Activated CD4-positive, alpha-beta memory T cell treated with anti-CD3 and anti-CD28 coated beads for 36 hours (primary cell): ENCODE data around the gene CES1. TPM values are rescaled to one million over a fixed set of nuclear protein-coding genes. Genes with fewer than 3 reads are reported as not detected.
"Not testable (repeated sequence)": the region's sequence is repeated elsewhere in the genome, so short reads cannot be mapped to it uniquely, and the experiment has no call there.

Experiments used
- CTCF ChIA-PET: fragments of 350-600 bp; sonication (Branson Sonifier 250); formaldehyde crosslinking; loops from one replicate; lab custom pipeline; 2021; ENCODE audit warnings: antibody characterized with exemption, inconsistent platforms; lab: Charles Lee
- POLR2A ChIA-PET: fragments of 350-600 bp; sonication (Branson Sonifier 250); formaldehyde crosslinking; loops from one replicate; lab custom pipeline; 2021; ENCODE audit warnings: antibody characterized with exemption; lab: Charles Lee
- DNase-seq: peaks from one replicate; pipeline ENCODE4 v3.0.0-alpha.2; 2020
- H3K27ac Mint-ChIP-seq: one replicate; pipeline ENCODE4 v1.8.0; 2021; ENCODE audit warnings: mixed read lengths
- H3K27me3 Mint-ChIP-seq: one replicate; pipeline ENCODE4 v1.8.0; 2021; ENCODE audit warnings: mixed read lengths
- H3K36me3 Mint-ChIP-seq: one replicate; pipeline ENCODE4 v1.8.0; 2021; ENCODE audit warnings: mixed read lengths
- H3K4me1 Mint-ChIP-seq: one replicate; pipeline ENCODE4 v1.8.0; 2021; ENCODE audit warnings: low read depth, mixed read lengths
- H3K4me3 Mint-ChIP-seq: one replicate; pipeline ENCODE4 v1.8.0; 2021; ENCODE audit warnings: mild to moderate bottlenecking, mixed read lengths
- H3K9me3 Mint-ChIP-seq: one replicate; pipeline ENCODE4 v1.8.0; 2021; ENCODE audit warnings: mixed read lengths
- intact Hi-C: fragments of 100-400 bp; cut with micrococcal nuclease; formaldehyde crosslinking; loops from one replicate; pipeline ENCODE4 v1.15.1; 2023
- total RNA-seq, 2 experiments: library from RNA; stranded (reverse); gene quantifications; one replicate each; pipeline ENCODE4 v1.2.3, GENCODE V29; 2021

Gene CES1
- total RNA-seq = under 1 TPM in 1 of 2 experiments, not detected in 1; 0.63 TPM

DNA sequence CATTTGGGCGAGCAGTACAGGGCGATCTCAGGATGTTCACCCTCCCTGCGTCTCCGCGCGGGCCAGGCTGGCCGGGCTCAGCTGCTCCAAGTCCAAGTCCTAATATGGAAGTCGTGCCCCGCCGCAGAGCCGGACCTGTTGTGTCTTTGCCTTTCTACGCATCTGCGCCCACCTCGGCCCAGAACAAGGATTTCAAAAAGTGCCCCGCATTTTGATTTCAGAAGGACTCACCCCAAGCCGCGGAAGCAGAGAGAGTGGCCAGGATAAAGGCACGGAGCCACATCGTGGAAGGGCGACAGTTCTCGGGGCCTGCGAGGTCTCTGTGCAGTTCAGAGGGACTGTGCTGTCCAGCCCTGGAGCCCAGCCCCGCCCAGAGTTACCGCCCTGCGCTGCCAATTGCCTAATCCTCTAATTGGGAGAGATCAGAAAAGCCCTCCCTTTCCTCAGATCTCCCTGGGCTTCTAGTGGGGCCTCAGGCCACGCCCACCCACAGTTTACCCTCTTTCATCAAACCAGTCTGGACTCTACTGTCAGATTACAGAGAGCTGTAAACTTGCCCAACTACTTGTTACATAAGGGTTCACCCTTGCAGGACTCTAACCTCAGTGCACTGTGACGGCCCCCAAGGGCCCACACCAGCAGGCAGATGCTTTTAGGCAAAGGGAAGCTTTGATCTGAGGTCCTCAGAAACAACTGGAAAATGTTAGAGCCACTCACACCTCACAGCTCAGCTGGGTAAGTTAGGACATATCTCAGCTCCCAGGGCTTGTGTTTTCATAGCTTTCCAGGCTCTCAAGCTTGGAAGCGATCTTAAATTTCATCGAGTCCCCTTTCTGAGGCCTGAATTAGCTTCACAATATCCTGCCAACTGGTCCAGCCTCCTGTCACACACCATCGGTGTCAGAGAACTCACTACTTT is at the start of gene CES1:
TSS of gene CES1 (minus strand) at position 324 of the 919 bp plus-strand sequence. CDS start at position 283, 41 bp downstream.
- DNase-seq = no peak
- no peak within 1 kb of the TSS for H3K4me3 Mint-ChIP-seq
- CTCF ChIA-PET = no interaction called here
- intact Hi-C loops = no loop called here
- no peaks in the 10 kb centered on the region for H3K4me1 Mint-ChIP-seq
- POLR2A ChIA-PET = no interaction called here
- H3K36me3 Mint-ChIP-seq = no peaks in the 10 kb centered on the region
- H3K27ac Mint-ChIP-seq = no peak within 1 kb of the TSS
- H3K9me3 Mint-ChIP-seq = no peaks in the 10 kb centered on the region
- H3K27me3 Mint-ChIP-seq = peaks cover 6% of the 10 kb centered on the region

DNA sequence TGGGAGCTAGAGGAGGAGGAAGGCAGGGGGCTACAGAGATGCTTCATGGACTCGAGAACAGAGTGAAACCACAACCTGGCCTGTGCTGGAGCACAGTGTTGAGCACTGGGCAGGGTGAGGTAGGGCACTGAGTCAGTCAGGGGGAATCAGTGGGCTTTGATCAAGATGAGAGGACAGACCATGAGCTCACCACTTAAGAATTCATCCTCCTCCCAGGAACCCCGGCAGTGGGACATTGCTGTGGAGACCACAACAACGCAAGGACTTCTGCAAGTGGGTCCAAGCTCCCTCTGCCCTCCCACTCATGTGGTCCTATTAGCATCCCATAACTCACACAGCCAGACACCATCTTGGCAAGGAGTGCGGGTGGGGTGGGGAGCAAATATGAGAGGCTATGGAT is 44.0 kb upstream of the CES1 start:
- intact Hi-C loops = no loop called here
- DNase-seq = no peak
- Mint-ChIP-seq H3K4me3 (no peak overlapping the region), H3K27ac (no peak overlapping the region), H3K9me3 (no peaks in the 10 kb centered on the region), H3K4me1 (no peaks in the 10 kb centered on the region), H3K27me3 (peaks cover 1% of the 10 kb centered on the region), H3K36me3 (no peaks in the 10 kb centered on the region)
- ChIA-PET CTCF (no interaction called here), POLR2A (no interaction called here)

DNA sequence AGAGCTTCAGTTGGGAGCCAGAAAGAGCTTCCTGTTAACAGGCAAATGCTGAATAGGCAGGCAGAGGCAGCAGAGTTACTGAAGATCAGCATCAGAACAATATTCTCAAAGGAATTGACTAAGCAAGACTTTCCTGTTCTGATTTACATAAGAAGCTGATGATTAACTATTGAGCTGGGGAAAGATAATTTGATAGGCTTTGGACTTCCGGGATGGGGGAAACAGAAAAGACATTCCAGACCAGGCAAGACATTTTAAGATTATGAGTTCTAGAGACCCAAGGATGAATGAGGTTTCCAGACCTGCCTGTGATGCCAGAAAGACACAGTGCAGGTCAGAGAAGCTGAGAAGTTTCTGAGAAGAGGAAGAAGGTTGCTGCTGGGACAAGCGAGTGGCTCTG is 42.4 kb upstream of the CES1 start, which contains the start of gene CES5A:
TSS of gene CES5A (minus strand) at position 101 of the 400 bp plus-strand sequence. CDS start 152 bp downstream, outside the sequence.
- no peaks in the 10 kb centered on the region for H3K36me3 Mint-ChIP-seq
- POLR2A ChIA-PET = no interaction called here
- DNase-seq = no peak
- intact Hi-C loops = no loop called here
- no peaks in the 10 kb centered on the region for H3K4me1 Mint-ChIP-seq
- H3K9me3 Mint-ChIP-seq = no peaks in the 10 kb centered on the region
- peaks cover 1% of the 10 kb centered on the region for H3K27me3 Mint-ChIP-seq
- CTCF ChIA-PET = no interaction called here
- H3K27ac Mint-ChIP-seq = no peak within 1 kb of the TSS
- no peak within 1 kb of the TSS for H3K4me3 Mint-ChIP-seq

DNA sequence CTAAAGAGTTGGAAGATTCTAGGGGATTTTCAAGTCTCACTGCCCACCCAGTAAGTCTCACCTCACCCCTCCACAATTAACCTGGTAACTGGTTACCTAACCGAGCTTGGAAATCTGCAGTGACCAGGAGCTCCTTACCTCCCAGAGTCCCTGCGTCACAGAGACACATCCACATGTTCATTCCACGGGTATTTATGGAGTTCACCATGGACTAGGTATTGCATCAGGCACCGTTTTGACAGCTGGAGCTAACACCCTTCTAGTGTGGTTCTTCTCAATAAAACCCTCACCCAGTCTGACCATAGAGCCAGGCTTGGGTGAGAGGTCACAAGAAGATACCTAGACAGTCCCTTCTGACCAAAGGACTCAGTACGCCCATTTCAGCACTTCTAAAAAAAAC is 40.2 kb upstream of the CES1 start:
- ChIA-PET CTCF (no interaction called here), POLR2A (no interaction called here)
- Mint-ChIP-seq H3K4me3 (no peak overlapping the region), H3K27ac (no peak overlapping the region), H3K9me3 (no peaks in the 10 kb centered on the region), H3K4me1 (no peaks in the 10 kb centered on the region), H3K27me3 (peaks cover 3% of the 10 kb centered on the region), H3K36me3 (no peaks in the 10 kb centered on the region)
- DNase-seq = no peak
- intact Hi-C loops = no loop called here

DNA sequence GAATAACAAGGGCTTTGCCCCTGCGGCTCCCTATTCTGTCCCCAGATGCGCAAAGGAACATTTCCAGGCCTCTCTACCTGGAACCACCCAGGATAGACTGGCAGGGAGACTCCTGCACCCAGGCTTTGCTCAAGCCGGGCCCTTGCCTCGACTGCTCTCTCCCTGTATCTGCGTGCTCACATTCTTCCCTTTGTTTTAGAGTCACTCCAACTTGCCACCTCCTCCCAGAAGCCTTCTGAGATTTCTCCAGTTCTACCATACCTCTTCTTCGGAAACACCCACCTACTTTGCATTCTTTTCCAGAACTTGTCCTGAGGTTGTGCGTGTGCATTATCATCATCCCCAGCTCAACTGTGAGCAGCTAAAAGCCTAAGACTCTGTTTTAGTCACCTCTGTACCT is 39.2 kb upstream of the CES1 start:
- peaks cover 3% of the 10 kb centered on the region for H3K27me3 Mint-ChIP-seq
- H3K9me3 Mint-ChIP-seq = no peaks in the 10 kb centered on the region
- DNase-seq = no peak
- no peak overlapping the region for H3K27ac Mint-ChIP-seq
- no peaks in the 10 kb centered on the region for H3K4me1 Mint-ChIP-seq
- H3K4me3 Mint-ChIP-seq = no peak overlapping the region
- POLR2A ChIA-PET = no interaction called here
- CTCF ChIA-PET = no interaction called here
- H3K36me3 Mint-ChIP-seq = no peaks in the 10 kb centered on the region
- intact Hi-C loops = no loop called here

DNA sequence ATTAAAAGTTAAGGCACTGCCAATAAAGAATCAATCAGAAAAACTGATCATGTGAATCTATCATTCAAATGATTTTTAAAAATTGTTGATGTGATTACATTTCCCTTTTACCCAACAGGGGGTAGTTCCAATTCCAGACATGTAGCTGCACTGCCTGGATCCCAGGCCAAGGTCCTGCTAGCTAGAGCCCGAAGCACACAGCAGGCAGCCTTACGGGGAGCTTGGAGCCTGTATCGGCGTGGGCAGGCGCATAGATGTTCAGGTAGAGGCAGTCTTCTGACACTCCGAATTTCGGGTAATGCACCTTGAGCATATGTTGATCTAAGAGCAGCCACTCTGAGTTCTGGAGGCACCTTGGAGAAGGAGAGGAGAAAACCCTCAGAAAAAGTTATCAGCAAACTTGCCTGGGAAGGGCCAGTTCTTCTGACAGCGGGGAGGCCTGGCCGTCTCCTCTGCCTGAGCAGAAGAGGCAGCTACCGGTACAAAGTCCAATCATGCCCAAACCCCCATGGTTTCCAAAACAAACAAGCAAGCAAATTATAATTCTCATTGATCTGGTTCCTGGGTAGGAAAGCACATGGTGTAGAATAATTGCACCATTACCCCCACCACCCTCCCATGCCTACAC is 38.6 kb upstream of the CES1 start:
- intact Hi-C loops = no loop called here
- no peaks in the 10 kb centered on the region for H3K9me3 Mint-ChIP-seq
- no peaks in the 10 kb centered on the region for H3K4me1 Mint-ChIP-seq
- CTCF ChIA-PET = no interaction called here
- H3K27ac Mint-ChIP-seq = no peak overlapping the region
- no peak for DNase-seq
- peaks cover 3% of the 10 kb centered on the region for H3K27me3 Mint-ChIP-seq
- POLR2A ChIA-PET = no interaction called here
- no peak overlapping the region for H3K4me3 Mint-ChIP-seq
- H3K36me3 Mint-ChIP-seq = no peaks in the 10 kb centered on the region

DNA sequence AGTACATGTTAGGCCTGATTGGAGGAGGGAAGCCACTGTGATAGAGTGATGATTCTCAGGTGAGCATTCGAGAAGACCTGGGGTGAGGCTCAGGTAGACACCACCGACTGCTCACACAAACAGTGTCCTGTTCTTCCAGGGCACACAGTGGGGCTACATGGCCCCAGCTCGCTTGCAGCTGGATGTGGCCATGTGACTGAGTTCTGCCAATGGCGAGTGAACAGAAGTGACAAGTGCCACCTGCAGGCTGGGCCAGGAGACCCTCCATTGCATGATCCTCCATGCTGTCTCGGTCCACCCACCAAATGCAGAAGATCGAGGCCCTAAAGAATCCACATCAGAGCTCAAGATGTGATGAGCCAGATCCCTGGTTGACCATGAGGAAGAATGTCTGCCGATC is 36.1 kb upstream of the CES1 start:
- Mint-ChIP-seq H3K27ac (no peak overlapping the region), H3K4me1 (no peaks in the 10 kb centered on the region)
- intact Hi-C loops = no loop called here

DNA sequence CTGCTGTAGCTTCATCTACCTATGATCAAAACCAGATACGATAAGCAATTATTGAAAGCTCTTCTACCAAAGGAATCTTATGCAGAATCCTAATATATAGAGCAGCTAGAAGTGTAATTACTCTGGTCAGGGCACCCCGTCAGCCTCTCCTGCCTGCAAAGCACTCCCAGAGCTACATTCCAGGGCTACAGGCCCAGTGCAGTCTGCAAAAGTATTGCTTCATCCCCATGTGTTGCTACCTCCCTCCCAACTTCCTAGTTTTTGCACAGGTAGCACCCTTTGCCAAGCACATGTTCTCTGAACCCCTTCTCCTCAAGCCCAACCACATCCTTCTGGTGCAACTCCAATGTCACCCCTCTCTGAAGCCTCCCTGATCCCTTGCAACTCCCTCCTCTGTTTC is 35.2 kb upstream of the CES1 start:
- Mint-ChIP-seq H3K4me1 (no peaks in the 10 kb centered on the region), H3K4me3 (no peak overlapping the region), H3K9me3 (no peaks in the 10 kb centered on the region), H3K27me3 (peaks cover 2% of the 10 kb centered on the region), H3K36me3 (no peaks in the 10 kb centered on the region), H3K27ac (no peak overlapping the region)
- ChIA-PET CTCF (no interaction called here), POLR2A (no interaction called here)
- intact Hi-C loops = no loop called here
- DNase-seq = no peak

More for the DNA sequence above, 36.1 kb upstream of the CES1 start:
- Mint-ChIP-seq H3K36me3 (no peaks in the 10 kb centered on the region), H3K4me3 (no peak overlapping the region), H3K27me3 (peaks cover 2% of the 10 kb centered on the region), H3K9me3 (no peaks in the 10 kb centered on the region)
- DNase-seq = no peak
- CTCF ChIA-PET = no interaction called here
- POLR2A ChIA-PET = no interaction called here

DNA sequence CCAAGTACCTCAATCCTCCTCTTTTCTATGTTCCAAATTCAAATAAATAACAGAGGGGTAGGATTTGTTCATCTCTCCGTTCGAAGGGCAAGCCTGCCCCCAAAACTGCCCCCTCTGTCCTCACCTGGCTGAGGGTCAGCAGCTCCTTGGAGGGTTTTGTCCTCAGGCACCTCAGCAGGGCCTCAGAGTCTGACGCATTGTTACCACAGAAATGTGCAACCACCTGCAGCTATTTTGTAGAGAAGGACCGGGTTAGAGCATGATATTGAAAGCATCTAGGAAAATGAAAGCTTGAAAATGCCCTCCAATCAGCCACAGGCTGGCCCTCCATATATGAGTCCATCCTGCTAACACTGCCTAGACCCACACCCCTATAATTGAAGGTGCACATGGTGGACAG is 28.4 kb upstream of the CES1 start:
- peaks cover 3% of the 10 kb centered on the region for H3K27me3 Mint-ChIP-seq
- intact Hi-C loops = no loop called here
- no peaks in the 10 kb centered on the region for H3K36me3 Mint-ChIP-seq
- no peaks in the 10 kb centered on the region for H3K9me3 Mint-ChIP-seq
- H3K27ac Mint-ChIP-seq = no peak overlapping the region
- H3K4me3 Mint-ChIP-seq = no peak overlapping the region
- POLR2A ChIA-PET = no interaction called here
- no peak for DNase-seq
- CTCF ChIA-PET = no interaction called here
- no peaks in the 10 kb centered on the region for H3K4me1 Mint-ChIP-seq

DNA sequence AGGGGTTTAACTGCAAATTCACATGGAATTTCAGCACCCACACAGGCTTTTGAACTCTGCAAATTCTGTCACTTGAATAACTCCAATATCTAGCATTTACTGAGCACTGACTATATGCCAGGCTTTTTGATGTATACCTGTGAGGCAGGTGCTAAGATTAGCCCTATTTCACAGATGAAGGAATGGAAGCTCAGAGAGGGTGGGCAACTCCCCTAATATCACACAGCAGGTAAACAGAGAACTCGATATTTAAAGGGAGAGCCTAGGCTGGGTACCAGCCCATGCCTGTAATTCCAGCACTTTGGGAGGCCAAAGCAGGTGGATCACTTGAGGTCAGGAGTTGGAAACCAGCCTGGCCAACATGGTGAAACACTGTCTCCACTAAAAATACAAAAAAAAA is 24.8 kb upstream of the CES1 start:
- POLR2A ChIA-PET, H3K27ac Mint-ChIP-seq, DNase-seq, H3K9me3 Mint-ChIP-seq, H3K4me1 Mint-ChIP-seq, intact Hi-C loops, H3K36me3 Mint-ChIP-seq, H3K4me3 Mint-ChIP-seq, H3K27me3 Mint-ChIP-seq: not testable (repeated sequence)
- CTCF ChIA-PET = interaction anchor here (1.2 kb wide), 1 partner anchor 15 kb away, joined by 3 read pairs; no protein-coding TSS in a partner anchor

DNA sequence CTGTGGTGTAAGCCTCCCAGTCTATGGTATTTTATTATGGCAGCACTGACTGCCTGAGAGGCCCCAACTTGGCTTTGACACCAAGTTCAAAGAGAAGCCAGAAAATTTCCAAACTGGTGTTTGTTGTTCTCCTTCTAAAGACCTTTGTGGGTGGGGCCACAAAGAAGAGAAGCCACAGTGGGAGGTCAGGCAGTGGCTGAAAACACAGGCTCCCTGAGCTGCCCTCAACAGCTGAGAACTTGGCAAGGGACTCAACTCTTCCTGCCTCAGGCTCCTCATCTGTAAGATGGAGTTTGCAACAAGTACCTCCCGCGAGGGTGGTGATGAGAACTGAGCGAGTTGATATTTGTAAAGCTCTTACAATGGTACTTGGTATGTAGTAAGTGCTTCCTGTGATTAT is 24.1 kb upstream of the CES1 start:
- CTCF ChIA-PET = no interaction called here
- DNase-seq = no peak
- Mint-ChIP-seq H3K4me3 (no peak overlapping the region), H3K4me1 (no peaks in the 10 kb centered on the region), H3K27me3 (peaks cover 10% of the 10 kb centered on the region), H3K36me3 (no peaks in the 10 kb centered on the region), H3K27ac (no peak overlapping the region), H3K9me3 (no peaks in the 10 kb centered on the region)
- POLR2A ChIA-PET = no interaction called here
- intact Hi-C loops = no loop called here

DNA sequence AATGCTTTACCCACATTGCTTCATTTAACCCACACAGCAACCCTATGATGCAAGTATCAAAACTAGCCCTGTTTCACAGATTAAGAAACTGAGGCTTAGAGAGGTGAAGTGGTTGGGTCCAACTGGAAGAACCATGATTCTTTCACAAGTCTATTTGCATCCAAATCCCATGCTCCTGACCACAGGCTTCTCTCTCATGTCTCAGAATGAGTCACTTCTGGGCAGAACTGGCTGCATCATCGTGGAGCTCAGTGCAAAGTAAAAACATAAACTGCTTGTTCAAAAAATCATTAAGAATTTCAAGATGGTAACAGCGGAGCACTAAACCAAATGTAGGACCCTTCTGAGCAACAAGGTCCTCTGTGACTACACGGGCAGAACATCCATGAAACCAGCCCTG is 20.2 kb upstream of the CES1 start:
- no peaks in the 10 kb centered on the region for H3K36me3 Mint-ChIP-seq
- no peak for DNase-seq
- H3K4me1 Mint-ChIP-seq = no peaks in the 10 kb centered on the region
- intact Hi-C loops = no loop called here
- ChIA-PET POLR2A (no interaction called here), CTCF (interaction anchor here (1.6 kb wide), 1 partner anchor 91 kb away, joined by 3 read pairs; no protein-coding TSS in a partner anchor)
- H3K9me3 Mint-ChIP-seq = no peaks in the 10 kb centered on the region
- no peak overlapping the region for H3K27ac Mint-ChIP-seq
- no peak overlapping the region for H3K4me3 Mint-ChIP-seq
- peaks cover 30% of the 10 kb centered on the region for H3K27me3 Mint-ChIP-seq
